K562 (cell line): ENCODE results near the gene ADAMTSL2. TPM values are rescaled to one million over a fixed set of nuclear protein-coding genes. Genes with fewer than 3 reads are reported as not detected.
A peak's percentile ranks its signal among the peaks of the same experiment; 100 is the strongest.

ENCODE experiments used
- ADNP ChIP-seq: fragments of 200-800 bp; sonication (Bioruptor generic); IDR thresholded peaks from 2 replicates; pipeline ENCODE4 v1.6.1; 2016; ENCODE audit warnings: missing genetic modification characterization, missing compliant biosample characterization
- EGR1 ChIP-seq: fragments of 450-650 bp; conservative IDR thresholded peaks from 2 replicates; pipeline ENCODE4 v1.6.1; 2017; ENCODE audit warnings: mild to moderate bottlenecking
- EWSR1 ChIP-seq: fragments of 450-650 bp; IDR thresholded peaks from 2 replicates; pipeline ENCODE4 v1.6.1; 2018; ENCODE audit warnings: borderline replicate concordance, mild to moderate bottlenecking, low read depth, moderate library complexity; ENCODE audit not compliant: partially characterized antibody
- GABPB1 ChIP-seq: sonication (generic); formaldehyde crosslinking; IDR thresholded peaks from 2 replicates; pipeline ENCODE4 v1.8.0; 2022; ENCODE audit warnings: mild to moderate bottlenecking, missing genetic modification reagents
- HIVEP1 ChIP-seq: fragments of 250-450 bp; sonication (Bioruptor Pico); IDR thresholded peaks from 2 replicates; pipeline ENCODE4 v1.4.0; 2020; ENCODE audit warnings: mild to moderate bottlenecking
- HNRNPLL ChIP-seq: fragments of 200-400 bp; formaldehyde crosslinking; IDR thresholded peaks from 2 replicates; pipeline ENCODE4 v1.6.1; 2017; ENCODE audit warnings: low read length, low read depth, mild to moderate bottlenecking; ENCODE audit not compliant: poor library complexity, severe bottlenecking
- KDM1A ChIP-seq, 2 experiments: fragments of 450-650 bp; IDR thresholded peaks; 2 replicates each; pipeline ENCODE4 v1.6.1; 2016; ENCODE audit warnings: mild to moderate bottlenecking in 2 of 2
- MEF2D ChIP-seq: conservative IDR thresholded peaks from 2 replicates; pipeline ENCODE4 v1.6.1; 2016; ENCODE audit warnings: low read depth, missing genetic modification characterization, missing compliant biosample characterization
- POLR3A ChIP-seq: IDR thresholded peaks from 2 replicates; pipeline ENCODE4 v1.6.1; 2011; ENCODE audit warnings: borderline replicate concordance, mild to moderate bottlenecking, moderate library complexity; ENCODE audit not compliant: insufficient read length, insufficient read depth; ENCODE audit errors: extremely low read depth
- RAD21 ChIP-seq, 2 experiments: fragments of 250-450 bp in 1 of 2; fragments of 450-650 bp in 1 of 2; sonication (Bioruptor Pico) in 1 of 2; formaldehyde crosslinking in 1 of 2; IDR thresholded peaks in 1 of 2; conservative IDR thresholded peaks in 1 of 2; 2 replicates each; pipeline versions ENCODE4 v1.4.0 to v1.8.0; 2020 to 2022; ENCODE audit warnings: mild to moderate bottlenecking in 2 of 2, moderate library complexity in 1 of 2
- RB1 ChIP-seq: fragments of 450-650 bp; IDR thresholded peaks from 2 replicates; pipeline ENCODE4 v1.6.1; 2017; ENCODE audit warnings: low read depth, mild to moderate bottlenecking
- RUNX1 ChIP-seq: sonication (generic); IDR thresholded peaks from 2 replicates; pipeline ENCODE4 v1.6.1; 2016; ENCODE audit warnings: antibody characterized with exemption, low read depth
- SAFB2 ChIP-seq: fragments of 200-400 bp; formaldehyde crosslinking; IDR thresholded peaks from 2 replicates; pipeline ENCODE4 v1.6.1; 2018; ENCODE audit warnings: borderline replicate concordance, low read length, low read depth, moderate library complexity; ENCODE audit not compliant: severe bottlenecking
- TRIM24 ChIP-seq, 2 experiments: fragments of 450-650 bp; IDR thresholded peaks; 2 replicates each; pipeline ENCODE4 v1.6.1; 2016
- ZNF184 ChIP-seq: sonication (generic); formaldehyde crosslinking; IDR thresholded peaks from 2 replicates; pipeline ENCODE4 v1.5.0; 2020; ENCODE audit warnings: missing genetic modification reagents
- ZNF311 ChIP-seq: fragments of 250-450 bp; sonication (Bioruptor Pico); IDR thresholded peaks from 2 replicates; pipeline ENCODE4 v1.4.0; 2020; ENCODE audit warnings: mild to moderate bottlenecking, moderate library complexity
- polyA plus RNA-seq, 8 experiments: library from polyadenylated mRNA; depleted of rRNA in 4 of 8; stranded (reverse) in 5 of 8; unstranded in 3 of 8; fragments of >200 nt; fragmentation: Nextera tagmentation in 2 of 8; fragmentation: Illumina TruSeq in 1 of 8; extraction: Ambion mirVana in 2 of 8; extraction: Trizol in 1 of 8; gene quantifications; 2 replicates each; pipeline versions ENCODE4 v1.2.1 to v1.2.3, GENCODE V29; 2011 to 2014; ENCODE audit warnings: inconsistent platforms in 1 of 8, missing spikeins in 1 of 8
- total RNA-seq, 7 experiments: library from RNA; depleted of rRNA in 6 of 7; stranded (reverse); fragments of >200 nt in 6 of 7; fragmentation: Illumina TruSeq in 2 of 7; extraction: Trizol in 2 of 7; gene quantifications; 2 replicates each; pipeline versions ENCODE4 v1.2.1 to v1.2.3, GENCODE V29; 2011 to 2021; ENCODE audit warnings: low replicate concordance in 1 of 7
- TF ChIP-seq, protein P1 (sequence below): sonication (generic); IDR thresholded peaks from 2 replicates; pipeline ENCODE4 v1.6.1; 2016
- TF ChIP-seq, protein P2 (sequence below): fragments of 250-450 bp; sonication (Bioruptor Pico); IDR thresholded peaks from 2 replicates; pipeline ENCODE4 v1.4.0; 2020; ENCODE audit warnings: mild to moderate bottlenecking, moderate library complexity
- TF ChIP-seq, protein P3 (sequence below): fragments of 150-350 bp; conservative IDR thresholded peaks from 2 replicates; pipeline ENCODE4 v1.6.1; 2014; ENCODE audit warnings: low read length
- TF ChIP-seq, protein P4 (sequence below): fragments of 450-650 bp; IDR thresholded peaks from 2 replicates; pipeline ENCODE4 v1.6.1; 2018; ENCODE audit warnings: mild to moderate bottlenecking, low read depth; ENCODE audit not compliant: partially characterized antibody
- TF ChIP-seq, protein P5 (sequence below): fragments of 250-450 bp; sonication (Bioruptor Pico); IDR thresholded peaks from 2 replicates; pipeline ENCODE4 v1.9.0; 2021; ENCODE audit warnings: mild to moderate bottlenecking

The ADAMTSL2 gene
- total and polyA plus RNA-seq, 9 of the 15 experiments (the other 6 are each of a cell fraction or from before 2014, with no cell fraction given): 0.04 TPM; not detected in 8

DNA sequence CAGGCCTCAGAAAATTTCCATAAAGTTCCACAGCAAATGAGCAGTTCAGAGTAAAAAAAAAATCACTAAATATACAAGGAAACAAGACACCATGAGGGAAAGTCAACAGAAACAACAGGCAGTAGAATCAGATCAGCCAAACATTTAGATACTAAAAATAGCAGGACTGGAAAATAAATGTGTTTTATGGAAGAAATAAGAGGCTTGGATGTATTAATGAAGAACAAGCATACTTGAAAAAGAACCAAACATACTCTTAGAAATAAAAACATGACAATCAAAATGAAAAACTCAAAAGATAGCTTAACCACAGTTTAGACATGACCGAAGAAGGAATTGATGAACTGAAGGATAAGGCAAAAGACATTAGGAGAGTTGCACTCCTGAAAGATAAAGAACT lies 32.4 kb upstream of the ADAMTSL2 start (continued):
- no peak for TF ChIP-seq HIVEP1 (CRISPR knock-in tag)
- TF ChIP-seq POLR3A: no peak
- no peak for TF ChIP-seq HNRNPLL
- TF ChIP-seq ZNF311 (CRISPR knock-in tag): no peak
- no peak for TF ChIP-seq RB1
- TF ChIP-seq RAD21 (CRISPR knock-in tag; conservative IDR thresholded peaks at IDR 0.05 in 1 of 2, IDR thresholded peaks at IDR 0.05 in 1 of 2): no peak
- peak; percentile 80 for TF ChIP-seq MEF2D (tag)
- no peak for TF ChIP-seq ADNP (tag)
- TF ChIP-seq, protein P1, sequence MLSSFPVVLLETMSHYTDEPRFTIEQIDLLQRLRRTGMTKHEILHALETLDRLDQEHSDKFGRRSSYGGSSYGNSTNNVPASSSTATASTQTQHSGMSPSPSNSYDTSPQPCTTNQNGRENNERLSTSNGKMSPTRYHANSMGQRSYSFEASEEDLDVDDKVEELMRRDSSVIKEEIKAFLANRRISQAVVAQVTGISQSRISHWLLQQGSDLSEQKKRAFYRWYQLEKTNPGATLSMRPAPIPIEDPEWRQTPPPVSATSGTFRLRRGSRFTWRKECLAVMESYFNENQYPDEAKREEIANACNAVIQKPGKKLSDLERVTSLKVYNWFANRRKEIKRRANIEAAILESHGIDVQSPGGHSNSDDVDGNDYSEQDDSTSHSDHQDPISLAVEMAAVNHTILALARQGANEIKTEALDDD: no peak
- TF ChIP-seq EWSR1: no peak
- TF ChIP-seq, protein P2, sequence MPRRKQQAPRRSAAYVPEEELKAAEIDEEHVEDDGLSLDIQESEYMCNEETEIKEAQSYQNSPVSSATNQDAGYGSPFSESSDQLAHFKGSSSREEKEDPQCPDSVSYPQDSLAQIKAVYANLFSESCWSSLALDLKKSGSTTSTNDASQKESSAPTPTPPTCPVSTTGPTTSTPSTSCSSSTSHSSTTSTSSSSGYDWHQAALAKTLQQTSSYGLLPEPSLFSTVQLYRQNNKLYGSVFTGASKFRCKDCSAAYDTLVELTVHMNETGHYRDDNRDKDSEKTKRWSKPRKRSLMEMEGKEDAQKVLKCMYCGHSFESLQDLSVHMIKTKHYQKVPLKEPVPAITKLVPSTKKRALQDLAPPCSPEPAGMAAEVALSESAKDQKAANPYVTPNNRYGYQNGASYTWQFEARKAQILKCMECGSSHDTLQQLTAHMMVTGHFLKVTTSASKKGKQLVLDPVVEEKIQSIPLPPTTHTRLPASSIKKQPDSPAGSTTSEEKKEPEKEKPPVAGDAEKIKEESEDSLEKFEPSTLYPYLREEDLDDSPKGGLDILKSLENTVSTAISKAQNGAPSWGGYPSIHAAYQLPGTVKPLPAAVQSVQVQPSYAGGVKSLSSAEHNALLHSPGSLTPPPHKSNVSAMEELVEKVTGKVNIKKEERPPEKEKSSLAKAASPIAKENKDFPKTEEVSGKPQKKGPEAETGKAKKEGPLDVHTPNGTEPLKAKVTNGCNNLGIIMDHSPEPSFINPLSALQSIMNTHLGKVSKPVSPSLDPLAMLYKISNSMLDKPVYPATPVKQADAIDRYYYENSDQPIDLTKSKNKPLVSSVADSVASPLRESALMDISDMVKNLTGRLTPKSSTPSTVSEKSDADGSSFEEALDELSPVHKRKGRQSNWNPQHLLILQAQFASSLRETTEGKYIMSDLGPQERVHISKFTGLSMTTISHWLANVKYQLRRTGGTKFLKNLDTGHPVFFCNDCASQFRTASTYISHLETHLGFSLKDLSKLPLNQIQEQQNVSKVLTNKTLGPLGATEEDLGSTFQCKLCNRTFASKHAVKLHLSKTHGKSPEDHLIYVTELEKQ: no peak
- TF ChIP-seq ZNF184: no peak
- TF ChIP-seq SAFB2: no peak
- TF ChIP-seq, protein P3, sequence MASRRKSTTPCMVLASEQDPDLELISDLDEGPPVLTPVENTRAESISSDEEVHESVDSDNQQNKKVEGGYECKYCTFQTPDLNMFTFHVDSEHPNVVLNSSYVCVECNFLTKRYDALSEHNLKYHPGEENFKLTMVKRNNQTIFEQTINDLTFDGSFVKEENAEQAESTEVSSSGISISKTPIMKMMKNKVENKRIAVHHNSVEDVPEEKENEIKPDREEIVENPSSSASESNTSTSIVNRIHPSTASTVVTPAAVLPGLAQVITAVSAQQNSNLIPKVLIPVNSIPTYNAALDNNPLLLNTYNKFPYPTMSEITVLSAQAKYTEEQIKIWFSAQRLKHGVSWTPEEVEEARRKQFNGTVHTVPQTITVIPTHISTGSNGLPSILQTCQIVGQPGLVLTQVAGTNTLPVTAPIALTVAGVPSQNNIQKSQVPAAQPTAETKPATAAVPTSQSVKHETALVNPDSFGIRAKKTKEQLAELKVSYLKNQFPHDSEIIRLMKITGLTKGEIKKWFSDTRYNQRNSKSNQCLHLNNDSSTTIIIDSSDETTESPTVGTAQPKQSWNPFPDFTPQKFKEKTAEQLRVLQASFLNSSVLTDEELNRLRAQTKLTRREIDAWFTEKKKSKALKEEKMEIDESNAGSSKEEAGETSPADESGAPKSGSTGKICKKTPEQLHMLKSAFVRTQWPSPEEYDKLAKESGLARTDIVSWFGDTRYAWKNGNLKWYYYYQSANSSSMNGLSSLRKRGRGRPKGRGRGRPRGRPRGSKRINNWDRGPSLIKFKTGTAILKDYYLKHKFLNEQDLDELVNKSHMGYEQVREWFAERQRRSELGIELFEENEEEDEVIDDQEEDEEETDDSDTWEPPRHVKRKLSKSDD: no peak
- TF ChIP-seq RUNX1: no peak
- TF ChIP-seq KDM1A (IDR thresholded peaks at IDR 0.05): no peak
- peak in 1 of 2 experiments; percentile 43; a peak in 1 of 4 replicates for TF ChIP-seq TRIM24 (IDR thresholded peaks at IDR 0.05)
- TF ChIP-seq, protein P4, sequence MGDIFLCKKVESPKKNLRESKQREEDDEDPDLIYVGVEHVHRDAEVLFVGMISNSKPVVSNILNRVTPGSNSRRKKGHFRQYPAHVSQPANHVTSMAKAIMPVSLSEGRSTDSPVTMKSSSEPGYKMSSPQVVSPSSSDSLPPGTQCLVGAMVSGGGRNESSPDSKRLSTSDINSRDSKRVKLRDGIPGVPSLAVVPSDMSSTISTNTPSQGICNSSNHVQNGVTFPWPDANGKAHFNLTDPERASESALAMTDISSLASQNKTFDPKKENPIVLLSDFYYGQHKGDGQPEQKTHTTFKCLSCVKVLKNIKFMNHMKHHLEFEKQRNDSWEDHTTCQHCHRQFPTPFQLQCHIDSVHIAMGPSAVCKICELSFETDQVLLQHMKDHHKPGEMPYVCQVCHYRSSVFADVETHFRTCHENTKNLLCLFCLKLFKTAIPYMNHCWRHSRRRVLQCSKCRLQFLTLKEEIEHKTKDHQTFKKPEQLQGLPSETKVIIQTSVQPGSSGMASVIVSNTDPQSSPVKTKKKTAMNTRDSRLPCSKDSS: peak; percentile 85
- no peak for TF ChIP-seq EGR1
- TF ChIP-seq, protein P5, sequence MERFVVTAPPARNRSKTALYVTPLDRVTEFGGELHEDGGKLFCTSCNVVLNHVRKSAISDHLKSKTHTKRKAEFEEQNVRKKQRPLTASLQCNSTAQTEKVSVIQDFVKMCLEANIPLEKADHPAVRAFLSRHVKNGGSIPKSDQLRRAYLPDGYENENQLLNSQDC (CRISPR knock-in tag): no peak
- TF ChIP-seq GABPB1 (CRISPR knock-in tag): no peak
